Neural cell (in vitro differentiated cells): ENCODE data around the gene ANKS1B.

Experiments
- EZH2 ChIP-seq: fragments of 200-600, 300-800 bp; shearing (Covaris generic), sonication (generic); IDR thresholded peaks from 2 replicates; pipeline ENCODE4 v1.6.1; 2014; ENCODE audit warnings: antibody characterized with exemption, low read length, borderline replicate concordance, mild to moderate bottlenecking; ENCODE audit not compliant: insufficient read depth, poor library complexity, severe bottlenecking
- MXI1 ChIP-seq: fragments of 450-650 bp; conservative IDR thresholded peaks from 2 replicates; pipeline ENCODE4 v1.6.1; 2014; ENCODE audit warnings: antibody characterized with exemption, mild to moderate bottlenecking; ENCODE audit not compliant: poor library complexity, severe bottlenecking
- TAF1 ChIP-seq: IDR thresholded peaks from 2 replicates; pipeline ENCODE4 v1.6.1; 2012; ENCODE audit warnings: low read depth
- TF ChIP-seq, protein P1 (sequence below): fragments of 450-650 bp; IDR thresholded peaks from 2 replicates; pipeline ENCODE4 v1.5.1; 2014; ENCODE audit warnings: antibody characterized with exemption, mild to moderate bottlenecking, moderate library complexity; ENCODE audit not compliant: poor library complexity, severe bottlenecking

DNA sequence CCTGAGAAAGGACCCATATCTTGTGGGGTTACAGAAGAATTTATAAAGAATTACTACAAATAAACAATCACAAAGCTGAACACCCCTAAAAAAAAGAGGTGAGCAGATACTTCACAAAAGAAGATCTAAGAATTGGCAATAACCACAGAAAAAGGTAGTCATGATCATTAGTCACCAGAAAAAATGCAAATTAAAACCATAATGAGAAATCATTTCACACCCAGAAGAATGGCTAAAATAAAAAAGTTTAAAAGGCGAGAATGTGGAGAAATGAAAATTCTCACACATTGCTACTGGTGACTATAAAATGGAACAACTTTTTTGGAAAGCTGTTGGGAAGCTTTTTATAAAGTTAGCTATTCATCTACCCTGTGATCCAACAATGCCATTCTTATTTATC, 545.3 kb downstream of the ANKS1B start:
- TF ChIP-seq, protein P1, sequence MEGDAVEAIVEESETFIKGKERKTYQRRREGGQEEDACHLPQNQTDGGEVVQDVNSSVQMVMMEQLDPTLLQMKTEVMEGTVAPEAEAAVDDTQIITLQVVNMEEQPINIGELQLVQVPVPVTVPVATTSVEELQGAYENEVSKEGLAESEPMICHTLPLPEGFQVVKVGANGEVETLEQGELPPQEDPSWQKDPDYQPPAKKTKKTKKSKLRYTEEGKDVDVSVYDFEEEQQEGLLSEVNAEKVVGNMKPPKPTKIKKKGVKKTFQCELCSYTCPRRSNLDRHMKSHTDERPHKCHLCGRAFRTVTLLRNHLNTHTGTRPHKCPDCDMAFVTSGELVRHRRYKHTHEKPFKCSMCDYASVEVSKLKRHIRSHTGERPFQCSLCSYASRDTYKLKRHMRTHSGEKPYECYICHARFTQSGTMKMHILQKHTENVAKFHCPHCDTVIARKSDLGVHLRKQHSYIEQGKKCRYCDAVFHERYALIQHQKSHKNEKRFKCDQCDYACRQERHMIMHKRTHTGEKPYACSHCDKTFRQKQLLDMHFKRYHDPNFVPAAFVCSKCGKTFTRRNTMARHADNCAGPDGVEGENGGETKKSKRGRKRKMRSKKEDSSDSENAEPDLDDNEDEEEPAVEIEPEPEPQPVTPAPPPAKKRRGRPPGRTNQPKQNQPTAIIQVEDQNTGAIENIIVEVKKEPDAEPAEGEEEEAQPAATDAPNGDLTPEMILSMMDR, result no peak
- no peak for TF ChIP-seq TAF1
- TF ChIP-seq MXI1, result no peak
- no peak for TF ChIP-seq EZH2
